ENCODE results near the gene TCF25.

The TCF25 gene

DNA sequence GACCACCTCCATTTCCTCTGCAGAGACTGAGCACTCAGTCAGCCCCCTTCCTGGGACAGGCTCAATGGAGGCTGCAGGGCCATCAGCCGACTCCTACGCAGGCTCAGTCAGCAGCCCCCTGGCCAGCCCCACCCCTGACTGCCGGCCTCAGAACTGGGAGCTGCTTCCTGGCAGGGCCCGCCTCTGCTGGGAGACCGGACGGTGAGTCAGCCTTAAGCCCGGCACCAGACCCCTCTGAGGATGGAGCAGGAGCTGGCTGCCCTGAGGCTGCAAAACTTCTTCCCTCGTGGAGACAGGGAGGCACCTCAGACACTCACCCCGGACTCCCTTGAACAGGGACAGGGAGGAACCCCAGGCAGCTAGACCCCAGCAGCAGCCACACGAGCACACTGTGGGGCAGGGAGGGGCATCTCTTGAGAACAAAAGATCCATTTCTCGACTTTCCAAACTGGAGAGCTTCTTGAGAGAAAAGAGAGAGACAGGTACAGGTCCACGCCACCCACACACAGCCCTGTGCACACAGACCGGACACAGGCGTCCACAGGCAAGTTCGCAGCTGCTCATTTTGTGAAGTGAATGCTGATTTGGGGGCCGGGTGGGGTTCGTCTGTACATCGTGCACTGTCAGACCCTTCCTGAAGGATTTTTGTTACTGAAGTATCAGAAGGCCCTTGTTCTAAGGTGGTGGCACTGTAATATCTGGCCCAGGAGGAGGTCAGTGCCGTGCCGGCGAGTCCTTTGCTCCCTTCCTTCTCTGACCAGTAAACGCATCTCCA lies 48.5 kb downstream of the TCF25 start:
- H3K27me3 ChIP-seq = peaks cover 100% of the 10 kb centered on the region
- TF ChIP-seq, protein P1, sequence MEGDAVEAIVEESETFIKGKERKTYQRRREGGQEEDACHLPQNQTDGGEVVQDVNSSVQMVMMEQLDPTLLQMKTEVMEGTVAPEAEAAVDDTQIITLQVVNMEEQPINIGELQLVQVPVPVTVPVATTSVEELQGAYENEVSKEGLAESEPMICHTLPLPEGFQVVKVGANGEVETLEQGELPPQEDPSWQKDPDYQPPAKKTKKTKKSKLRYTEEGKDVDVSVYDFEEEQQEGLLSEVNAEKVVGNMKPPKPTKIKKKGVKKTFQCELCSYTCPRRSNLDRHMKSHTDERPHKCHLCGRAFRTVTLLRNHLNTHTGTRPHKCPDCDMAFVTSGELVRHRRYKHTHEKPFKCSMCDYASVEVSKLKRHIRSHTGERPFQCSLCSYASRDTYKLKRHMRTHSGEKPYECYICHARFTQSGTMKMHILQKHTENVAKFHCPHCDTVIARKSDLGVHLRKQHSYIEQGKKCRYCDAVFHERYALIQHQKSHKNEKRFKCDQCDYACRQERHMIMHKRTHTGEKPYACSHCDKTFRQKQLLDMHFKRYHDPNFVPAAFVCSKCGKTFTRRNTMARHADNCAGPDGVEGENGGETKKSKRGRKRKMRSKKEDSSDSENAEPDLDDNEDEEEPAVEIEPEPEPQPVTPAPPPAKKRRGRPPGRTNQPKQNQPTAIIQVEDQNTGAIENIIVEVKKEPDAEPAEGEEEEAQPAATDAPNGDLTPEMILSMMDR (IDR thresholded peaks at IDR 0.05) = no peak
- no peaks in the 10 kb centered on the region for H3K9me3 ChIP-seq
- H3K4me3 ChIP-seq (ENCODE audit: low read depth in 1 of 2, low read length in 1 of 2) = peak overlapping the region in 1 of 2 experiments; percentile 61
- H3K36me3 ChIP-seq = no peaks in the 10 kb centered on the region
- peaks cover 26 to 44% of the 10 kb centered on the region in 2 experiments for H3K4me1 ChIP-seq (ENCODE audit: control insufficient read depth in 1 of 2, insufficient read depth in 1 of 2, low read depth in 1 of 2, low read length in 1 of 2)
- no peak overlapping the region for H3K27ac ChIP-seq

DNA sequence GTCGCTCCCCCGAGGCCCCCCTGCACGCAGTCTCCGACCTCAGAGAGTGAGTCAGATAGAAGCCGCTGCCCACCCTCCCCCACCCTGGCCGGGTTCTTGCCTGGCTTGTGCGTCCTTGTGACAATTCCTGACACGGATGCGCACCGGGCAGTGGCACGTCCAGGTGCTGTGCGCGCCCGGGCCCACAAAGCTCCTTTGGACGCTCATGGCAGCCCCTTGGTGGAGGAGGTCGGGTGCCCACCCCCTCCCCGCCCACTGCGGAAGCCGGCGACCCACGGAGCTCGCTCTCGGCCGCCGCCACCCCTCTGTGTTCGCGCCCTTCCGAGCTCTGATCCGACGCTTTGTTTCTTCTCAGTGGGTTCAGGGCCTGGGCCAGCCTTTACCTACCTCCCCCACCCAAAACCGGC lies 49.1 kb downstream of the TCF25 start:
- Histone ChIP-seq H3K4me3 (ENCODE audit: low read depth in 1 of 2, low read length in 1 of 2) (peak overlapping the region; percentile 57 to 61), H3K27ac (no peak overlapping the region), H3K27me3 (peaks cover 100% of the 10 kb centered on the region), H3K36me3 (no peaks in the 10 kb centered on the region), H3K9me3 (no peaks in the 10 kb centered on the region), H3K4me1 (ENCODE audit: control insufficient read depth in 1 of 2, insufficient read depth in 1 of 2, low read depth in 1 of 2, low read length in 1 of 2) (peaks cover 26 to 43% of the 10 kb centered on the region in 2 experiments)
- TF ChIP-seq, protein P1 (IDR thresholded peaks at IDR 0.05) = no peak

DNA sequence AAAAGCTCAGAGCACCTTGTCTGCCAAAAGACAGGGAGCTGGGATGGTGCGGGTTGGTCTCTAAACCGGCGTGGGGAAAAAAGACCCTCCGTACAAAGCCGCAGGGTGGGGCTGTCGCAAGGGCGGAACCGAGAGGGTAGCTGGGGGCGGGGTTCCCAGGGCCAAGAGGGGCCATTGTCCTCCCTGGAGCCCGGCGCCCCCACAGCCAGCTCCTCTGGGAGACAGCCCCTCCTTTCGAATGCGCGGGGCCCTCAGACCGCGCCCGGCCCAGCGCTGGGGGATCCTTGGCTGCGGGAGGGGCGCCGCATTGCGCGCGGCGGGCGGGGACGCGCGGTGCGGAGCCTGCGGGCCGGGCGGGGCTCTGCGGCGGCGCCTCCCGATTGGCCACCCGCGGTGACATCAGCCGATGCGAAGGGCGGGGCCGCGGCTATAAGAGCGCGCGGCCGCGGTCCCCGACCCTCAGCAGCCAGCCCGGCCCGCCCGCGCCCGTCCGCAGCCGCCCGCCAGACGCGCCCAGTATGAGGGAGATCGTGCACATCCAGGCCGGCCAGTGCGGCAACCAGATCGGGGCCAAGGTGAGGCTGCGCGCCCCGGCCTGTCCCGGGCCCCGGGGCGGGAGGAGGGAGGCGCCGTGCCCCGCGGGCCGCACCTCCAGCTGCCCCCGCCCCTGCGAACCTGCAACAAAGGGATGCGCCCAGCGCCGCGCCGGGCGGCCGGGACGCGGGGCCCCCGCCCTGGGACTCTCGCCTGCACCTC lies 49.7 kb downstream of the TCF25 start, which contains the start of gene TUBB3:
Gene TUBB3, plus strand, starts transcription at position 459 of the 756 bp plus-strand sequence. Its CDS starts 60 bp downstream, at position 519.
- no peaks in the 10 kb centered on the region for H3K36me3 ChIP-seq
- H3K27me3 ChIP-seq = peaks cover 100% of the 10 kb centered on the region
- TF ChIP-seq, protein P1 (IDR thresholded peaks at IDR 0.05) = no peak
- H3K4me3 ChIP-seq (ENCODE audit: low read depth in 1 of 2, low read length in 1 of 2) = peak within 1 kb of the TSS; percentile 57 to 61
- H3K4me1 ChIP-seq (ENCODE audit: control insufficient read depth in 1 of 2, insufficient read depth in 1 of 2, low read depth in 1 of 2, low read length in 1 of 2) = peaks cover 20 to 37% of the 10 kb centered on the region in 2 experiments
- no peak within 1 kb of the TSS for H3K27ac ChIP-seq
- no peaks in the 10 kb centered on the region for H3K9me3 ChIP-seq

DNA sequence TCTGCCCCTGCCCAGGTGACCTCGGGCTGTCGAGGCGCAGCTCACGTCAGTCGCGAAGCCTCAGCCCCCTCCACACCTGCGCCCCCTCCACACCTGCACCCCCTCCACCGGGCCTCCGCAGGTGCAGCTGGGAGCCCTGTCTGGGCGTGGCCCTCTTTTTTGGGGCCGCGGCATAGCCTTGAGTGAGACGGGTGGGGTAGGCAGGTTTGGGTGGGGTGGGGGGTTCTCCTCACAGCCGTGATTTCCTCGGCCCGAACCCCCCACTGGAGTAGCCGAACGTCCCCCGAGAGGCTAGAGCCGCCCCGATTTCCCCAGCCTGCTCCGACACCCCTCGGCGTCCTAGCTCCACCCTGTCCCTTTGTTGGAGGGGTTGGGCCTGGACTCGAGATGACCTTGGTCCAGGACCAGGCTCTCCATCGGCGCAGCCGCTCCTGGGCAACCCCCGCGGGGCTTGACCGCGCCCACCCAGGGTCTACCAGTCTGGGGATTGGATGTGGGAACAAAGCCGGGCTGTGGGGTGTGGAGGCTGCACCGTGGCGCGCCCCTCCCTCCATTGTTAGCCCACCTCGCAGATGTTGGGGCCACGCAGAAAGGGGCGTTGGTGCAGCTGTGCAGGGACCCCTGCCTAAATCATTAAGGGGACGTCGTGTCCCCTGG lies 50.4 kb downstream of the TCF25 start:
- Histone ChIP-seq H3K9me3 (no peaks in the 10 kb centered on the region), H3K27ac (no peak overlapping the region), H3K36me3 (no peaks in the 10 kb centered on the region), H3K4me3 (ENCODE audit: low read depth in 1 of 2, low read length in 1 of 2) (peak overlapping the region; percentile 57 to 61), H3K27me3 (peaks cover 100% of the 10 kb centered on the region), H3K4me1 (ENCODE audit: control insufficient read depth in 1 of 2, insufficient read depth in 1 of 2, low read depth in 1 of 2, low read length in 1 of 2) (peaks cover 14 to 30% of the 10 kb centered on the region in 2 experiments)
- TF ChIP-seq, protein P1 (IDR thresholded peaks at IDR 0.05) = no peak

DNA sequence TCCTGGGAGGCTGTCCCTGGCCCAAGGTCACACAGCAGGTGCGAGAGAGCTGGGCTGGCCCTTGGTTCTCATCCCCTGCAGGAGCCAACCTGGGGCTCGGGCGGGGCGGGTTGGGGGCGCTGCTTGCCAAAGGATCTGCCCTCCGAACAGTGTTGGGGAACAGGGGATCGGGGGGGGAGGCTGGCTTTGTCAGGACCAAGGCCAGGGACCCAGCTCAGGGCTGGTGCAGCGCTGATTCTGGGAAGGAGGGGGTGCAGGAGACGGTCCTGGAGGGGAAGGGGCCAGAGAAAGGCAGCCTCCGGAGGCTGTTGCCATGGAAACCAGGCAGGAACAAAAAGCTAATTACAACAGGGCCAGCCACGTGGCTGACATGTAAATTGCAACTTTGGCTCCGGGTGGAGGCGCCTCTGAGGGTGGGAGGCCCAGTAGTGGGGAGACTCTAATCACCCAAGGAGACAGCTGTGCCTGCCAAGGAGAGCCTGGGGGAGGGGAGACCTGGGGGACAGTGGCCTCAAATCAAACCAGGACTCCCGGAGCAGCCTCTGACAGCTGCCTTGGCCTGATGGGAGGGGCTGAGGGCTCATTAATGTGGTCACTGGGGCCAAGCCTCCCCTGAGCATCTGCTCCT lies 51.0 kb downstream of the TCF25 start:
- Histone ChIP-seq H3K4me3 (ENCODE audit: low read depth in 1 of 2, low read length in 1 of 2) (no peak overlapping the region), H3K27me3 (peaks cover 99% of the 10 kb centered on the region), H3K9me3 (no peaks in the 10 kb centered on the region), H3K27ac (no peak overlapping the region), H3K4me1 (ENCODE audit: control insufficient read depth in 1 of 2, insufficient read depth in 1 of 2, low read depth in 1 of 2, low read length in 1 of 2) (peaks cover 14 to 28% of the 10 kb centered on the region in 2 experiments), H3K36me3 (no peaks in the 10 kb centered on the region)
- TF ChIP-seq, protein P1 (IDR thresholded peaks at IDR 0.05) = no peak

All from neutrophil (primary cell).